C4-2B (cell line): Measurements from ENCODE around the gene ATG9B.

Experiments used
- ZFX ChIP-seq: fragments of 450-650 bp; IDR thresholded peaks from 2 replicates; pipeline ENCODE4 v1.6.1; 2017
- TF ChIP-seq, protein P1 (sequence below): fragments of 450-650 bp; conservative IDR thresholded peaks from 2 replicates; pipeline ENCODE4 v1.5.1; 2017; ENCODE audit warnings: mild to moderate bottlenecking

DNA sequence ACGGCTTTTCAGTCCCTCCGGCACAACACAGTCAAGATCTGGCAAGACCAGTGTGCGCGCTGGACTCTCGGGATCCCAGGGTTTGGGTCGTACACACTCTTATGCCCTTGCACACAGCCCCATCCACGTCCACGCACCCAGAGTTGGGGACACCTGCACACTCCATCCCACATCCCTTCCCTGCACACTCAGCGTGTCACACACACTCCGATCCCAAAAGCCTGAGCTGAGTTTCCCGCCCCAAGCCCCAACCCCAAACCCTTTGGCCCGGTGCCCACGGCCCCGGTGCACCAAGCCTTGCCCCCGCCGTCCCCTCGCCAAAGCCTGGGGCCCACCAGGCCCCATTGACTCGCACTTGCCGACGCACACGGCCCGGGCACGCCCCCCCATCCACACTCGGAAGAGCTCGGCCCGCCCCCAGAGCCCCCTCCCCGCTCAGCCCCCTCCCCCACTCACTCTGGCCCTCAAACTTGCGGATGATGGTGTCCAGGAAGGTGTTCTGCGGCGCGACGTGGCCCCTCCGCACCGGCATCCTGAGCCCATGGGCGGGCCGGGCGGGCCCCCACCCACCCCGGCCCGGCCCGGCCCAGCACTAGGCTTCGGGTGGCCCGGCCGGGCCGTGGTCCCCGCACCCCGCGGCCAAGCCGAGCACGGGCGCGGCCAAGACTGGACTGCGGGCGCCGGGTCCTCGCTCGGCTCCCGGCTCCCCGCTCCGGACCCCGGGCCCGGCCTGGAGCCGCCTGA lies 46.7 kb downstream of the ATG9B start:
- TF ChIP-seq, protein P1, sequence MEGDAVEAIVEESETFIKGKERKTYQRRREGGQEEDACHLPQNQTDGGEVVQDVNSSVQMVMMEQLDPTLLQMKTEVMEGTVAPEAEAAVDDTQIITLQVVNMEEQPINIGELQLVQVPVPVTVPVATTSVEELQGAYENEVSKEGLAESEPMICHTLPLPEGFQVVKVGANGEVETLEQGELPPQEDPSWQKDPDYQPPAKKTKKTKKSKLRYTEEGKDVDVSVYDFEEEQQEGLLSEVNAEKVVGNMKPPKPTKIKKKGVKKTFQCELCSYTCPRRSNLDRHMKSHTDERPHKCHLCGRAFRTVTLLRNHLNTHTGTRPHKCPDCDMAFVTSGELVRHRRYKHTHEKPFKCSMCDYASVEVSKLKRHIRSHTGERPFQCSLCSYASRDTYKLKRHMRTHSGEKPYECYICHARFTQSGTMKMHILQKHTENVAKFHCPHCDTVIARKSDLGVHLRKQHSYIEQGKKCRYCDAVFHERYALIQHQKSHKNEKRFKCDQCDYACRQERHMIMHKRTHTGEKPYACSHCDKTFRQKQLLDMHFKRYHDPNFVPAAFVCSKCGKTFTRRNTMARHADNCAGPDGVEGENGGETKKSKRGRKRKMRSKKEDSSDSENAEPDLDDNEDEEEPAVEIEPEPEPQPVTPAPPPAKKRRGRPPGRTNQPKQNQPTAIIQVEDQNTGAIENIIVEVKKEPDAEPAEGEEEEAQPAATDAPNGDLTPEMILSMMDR = no peak
- TF ChIP-seq ZFX = no peak
